ENCODE measurements around the gene GTPBP4.
"Not testable (repeated sequence)": the region's sequence is repeated elsewhere in the genome, so short reads cannot be mapped to it uniquely, and the experiment has no call there.

The GTPBP4 gene

GRCh38 chr10:996031-996430 lies 7.8 kb downstream of the GTPBP4 start:
- H3K4me3 ChIP-seq (ENCODE audit: low read depth in 1 of 2, low read length in 2 of 2): no peak overlapping the region
- no peak overlapping the region for H3K27ac ChIP-seq (ENCODE audit: low read depth, low read length)
- no peaks in the 10 kb centered on the region for H3K27me3 ChIP-seq (ENCODE audit: control insufficient read depth in 1 of 2, insufficient read depth in 2 of 2, low read length in 2 of 2)
- no peaks in the 10 kb centered on the region for H3K4me1 ChIP-seq (ENCODE audit: insufficient read depth, low read length)
- H3K9ac ChIP-seq (ENCODE audit: low read length): no peak overlapping the region
- no peaks in the 10 kb centered on the region for H3K9me3 ChIP-seq (ENCODE audit: low read length)
- peaks cover 60% of the 10 kb centered on the region for H3K36me3 ChIP-seq (ENCODE audit: insufficient read depth, low read length)

GRCh38 chr10:997266-998022 lies 9.2 kb downstream of the GTPBP4 start:
- Histone ChIP-seq H3K36me3 (ENCODE audit: insufficient read depth, low read length) (peaks cover 74% of the 10 kb centered on the region), H3K27me3 (ENCODE audit: control insufficient read depth in 1 of 2, insufficient read depth in 2 of 2, low read length in 2 of 2) (no peaks in the 10 kb centered on the region), H3K27ac (ENCODE audit: low read depth, low read length) (no peak overlapping the region), H3K4me1 (ENCODE audit: insufficient read depth, low read length) (no peaks in the 10 kb centered on the region), H3K9ac (ENCODE audit: low read length) (no peak overlapping the region), H3K4me3 (ENCODE audit: low read depth in 1 of 2, low read length in 2 of 2) (no peak overlapping the region), H3K9me3 (ENCODE audit: low read length) (peaks cover 5% of the 10 kb centered on the region)

GRCh38 chr10:1002425-1003006 lies 14.3 kb downstream of the GTPBP4 start:
- no peaks in the 10 kb centered on the region for H3K27me3 ChIP-seq (ENCODE audit: control insufficient read depth in 1 of 2, insufficient read depth in 2 of 2, low read length in 2 of 2)
- peaks cover 14% of the 10 kb centered on the region for H3K9me3 ChIP-seq (ENCODE audit: low read length)
- no peak overlapping the region for H3K27ac ChIP-seq (ENCODE audit: low read depth, low read length)
- no peaks in the 10 kb centered on the region for H3K4me1 ChIP-seq (ENCODE audit: insufficient read depth, low read length)
- H3K9ac ChIP-seq (ENCODE audit: low read length): no peak overlapping the region
- H3K36me3 ChIP-seq (ENCODE audit: insufficient read depth, low read length): peaks cover 84% of the 10 kb centered on the region
- no peak overlapping the region for H3K4me3 ChIP-seq (ENCODE audit: low read depth in 1 of 2, low read length in 2 of 2)

GRCh38 chr10:1003884-1004670 lies 15.8 kb downstream of the GTPBP4 start:
- no peak overlapping the region for H3K27ac ChIP-seq (ENCODE audit: low read depth, low read length)
- H3K9me3 ChIP-seq (ENCODE audit: low read length): peaks cover 14% of the 10 kb centered on the region
- peaks cover 85% of the 10 kb centered on the region for H3K36me3 ChIP-seq (ENCODE audit: insufficient read depth, low read length)
- H3K9ac ChIP-seq (ENCODE audit: low read length): no peak overlapping the region
- H3K27me3 ChIP-seq (ENCODE audit: control insufficient read depth in 1 of 2, insufficient read depth in 2 of 2, low read length in 2 of 2): no peaks in the 10 kb centered on the region
- no peak overlapping the region for H3K4me3 ChIP-seq (ENCODE audit: low read depth in 1 of 2, low read length in 2 of 2)
- H3K4me1 ChIP-seq (ENCODE audit: insufficient read depth, low read length): no peaks in the 10 kb centered on the region

- peaks cover 14% of the 10 kb centered on the region for H3K9me3 ChIP-seq (ENCODE audit: low read length)
- no peak overlapping the region for H3K27ac ChIP-seq (ENCODE audit: low read depth, low read length)
- peaks cover 92% of the 10 kb centered on the region for H3K36me3 ChIP-seq (ENCODE audit: insufficient read depth, low read length)
- no peak overlapping the region for H3K9ac ChIP-seq (ENCODE audit: low read length)
- no peak overlapping the region for H3K4me3 ChIP-seq (ENCODE audit: low read depth in 1 of 2, low read length in 2 of 2)
- H3K27me3 ChIP-seq (ENCODE audit: control insufficient read depth in 1 of 2, insufficient read depth in 2 of 2, low read length in 2 of 2): no peaks in the 10 kb centered on the region
- H3K4me1 ChIP-seq (ENCODE audit: insufficient read depth, low read length): no peaks in the 10 kb centered on the region
Observed at GRCh38 chr10:1006573-1006972, 18.3 kb downstream of the GTPBP4 start.

GRCh38 chr10:1007583-1007982 lies 19.3 kb downstream of the GTPBP4 start:
- Histone ChIP-seq H3K36me3 (ENCODE audit: insufficient read depth, low read length) (peaks cover 92% of the 10 kb centered on the region), H3K4me1 (ENCODE audit: insufficient read depth, low read length) (no peaks in the 10 kb centered on the region), H3K9ac (ENCODE audit: low read length) (no peak overlapping the region), H3K4me3 (ENCODE audit: low read depth in 1 of 2, low read length in 2 of 2) (no peak overlapping the region), H3K27me3 (ENCODE audit: control insufficient read depth in 1 of 2, insufficient read depth in 2 of 2, low read length in 2 of 2) (no peaks in the 10 kb centered on the region), H3K27ac (ENCODE audit: low read depth, low read length) (no peak overlapping the region), H3K9me3 (ENCODE audit: low read length) (peaks cover 7% of the 10 kb centered on the region)

GRCh38 chr10:1009071-1009494 lies 20.8 kb downstream of the GTPBP4 start:
- Histone ChIP-seq H3K27ac (ENCODE audit: low read depth, low read length) (no peak overlapping the region), H3K4me1 (ENCODE audit: insufficient read depth, low read length) (no peaks in the 10 kb centered on the region), H3K9me3 (ENCODE audit: low read length) (no peaks in the 10 kb centered on the region), H3K36me3 (ENCODE audit: insufficient read depth, low read length) (peaks cover 86% of the 10 kb centered on the region), H3K9ac (ENCODE audit: low read length) (no peak overlapping the region), H3K4me3 (ENCODE audit: low read depth in 1 of 2, low read length in 2 of 2) (no peak overlapping the region), H3K27me3 (ENCODE audit: control insufficient read depth in 1 of 2, insufficient read depth in 2 of 2, low read length in 2 of 2) (no peaks in the 10 kb centered on the region)

- H3K36me3 ChIP-seq (ENCODE audit: insufficient read depth, low read length): peaks cover 86% of the 10 kb centered on the region
- H3K4me1 ChIP-seq (ENCODE audit: insufficient read depth, low read length); H3K27me3 ChIP-seq (ENCODE audit: control insufficient read depth in 1 of 2, insufficient read depth in 2 of 2, low read length in 2 of 2); H3K9me3 ChIP-seq (ENCODE audit: low read length); H3K27ac ChIP-seq (ENCODE audit: low read depth, low read length); H3K4me3 ChIP-seq (ENCODE audit: low read depth in 1 of 2, low read length in 2 of 2); H3K9ac ChIP-seq (ENCODE audit: low read length): not testable (repeated sequence)
Observed at GRCh38 chr10:1009947-1010346, 21.7 kb downstream of the GTPBP4 start.

GRCh38 chr10:1010703-1011102 lies 22.5 kb downstream of the GTPBP4 start:
- no peak overlapping the region for H3K4me3 ChIP-seq (ENCODE audit: low read depth in 1 of 2, low read length in 2 of 2)
- H3K9me3 ChIP-seq (ENCODE audit: low read length): no peaks in the 10 kb centered on the region
- no peaks in the 10 kb centered on the region for H3K27me3 ChIP-seq (ENCODE audit: control insufficient read depth in 1 of 2, insufficient read depth in 2 of 2, low read length in 2 of 2)
- H3K4me1 ChIP-seq (ENCODE audit: insufficient read depth, low read length): no peaks in the 10 kb centered on the region
- no peak overlapping the region for H3K9ac ChIP-seq (ENCODE audit: low read length)
- H3K27ac ChIP-seq (ENCODE audit: low read depth, low read length): no peak overlapping the region
- peaks cover 84% of the 10 kb centered on the region for H3K36me3 ChIP-seq (ENCODE audit: insufficient read depth, low read length)

- Histone ChIP-seq H3K4me1 (ENCODE audit: insufficient read depth, low read length) (no peaks in the 10 kb centered on the region), H3K27me3 (ENCODE audit: control insufficient read depth in 1 of 2, insufficient read depth in 2 of 2, low read length in 2 of 2) (no peaks in the 10 kb centered on the region), H3K36me3 (ENCODE audit: insufficient read depth, low read length) (peaks cover 84% of the 10 kb centered on the region), H3K4me3 (ENCODE audit: low read depth in 1 of 2, low read length in 2 of 2) (no peak overlapping the region), H3K9ac (ENCODE audit: low read length) (no peak overlapping the region), H3K27ac (ENCODE audit: low read depth, low read length) (no peak overlapping the region), H3K9me3 (ENCODE audit: low read length) (no peaks in the 10 kb centered on the region)
Observed at GRCh38 chr10:1011696-1012095, 23.5 kb downstream of the GTPBP4 start.

- Histone ChIP-seq H3K36me3 (ENCODE audit: insufficient read depth, low read length) (peaks cover 83% of the 10 kb centered on the region), H3K4me3 (ENCODE audit: low read depth in 1 of 2, low read length in 2 of 2) (no peak overlapping the region), H3K9me3 (ENCODE audit: low read length) (no peaks in the 10 kb centered on the region), H3K4me1 (ENCODE audit: insufficient read depth, low read length) (no peaks in the 10 kb centered on the region), H3K9ac (ENCODE audit: low read length) (no peak overlapping the region), H3K27ac (ENCODE audit: low read depth, low read length) (no peak overlapping the region), H3K27me3 (ENCODE audit: control insufficient read depth in 1 of 2, insufficient read depth in 2 of 2, low read length in 2 of 2) (no peaks in the 10 kb centered on the region)
Observed at GRCh38 chr10:1015688-1016087, 27.5 kb downstream of the GTPBP4 start.
